ENCODE measurements around the gene PADI1.

The PADI1 gene

DNA sequence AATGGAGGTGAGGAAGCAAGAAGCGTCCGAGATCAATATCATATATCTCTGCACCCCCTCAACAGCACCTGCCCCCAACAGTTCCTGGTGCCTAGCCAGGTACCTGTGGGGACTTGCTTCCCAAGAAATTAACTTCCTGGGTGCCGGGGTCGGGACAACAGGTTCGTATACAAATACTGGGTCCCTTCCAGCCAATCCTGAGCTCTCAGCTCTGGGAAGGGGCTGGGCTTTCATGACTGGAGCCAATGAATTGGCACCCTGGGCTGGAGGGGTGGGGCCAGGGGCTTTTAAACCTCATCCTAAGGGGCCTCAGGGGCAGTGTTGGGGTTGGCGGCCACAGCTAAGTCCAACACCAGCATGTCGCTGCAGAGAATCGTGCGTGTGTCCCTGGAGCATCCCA lies 43.9 kb downstream of the PADI1 start, which contains the start of gene PADI3:
Gene PADI3, plus strand, starts transcription at position 318 of the 400 bp plus-strand sequence. Its CDS starts 40 bp downstream, at position 358.
- H3K4me3 ChIP-seq (ENCODE audit: low read length): no peak within 1 kb of the TSS
- H3K4me1 ChIP-seq (ENCODE audit: control insufficient read depth, insufficient read depth, low read length): no peaks in the 10 kb centered on the region
- DNase-seq (ENCODE audit: low read depth): no peak
- H3K36me3 ChIP-seq (ENCODE audit: control insufficient read depth, insufficient read depth, low read length, severe bottlenecking): no peaks in the 10 kb centered on the region
- no peak within 1 kb of the TSS for H3K9ac ChIP-seq (ENCODE audit: low read length)
- peaks cover 49% of the 10 kb centered on the region for H3K27me3 ChIP-seq (replicated peaks; ENCODE audit: control insufficient read depth, insufficient read depth, low read length)
- no peaks in the 10 kb centered on the region for H3K9me3 ChIP-seq (ENCODE audit: control insufficient read depth, low read length)

GRCh38 chr1:17250601-17251000 lies 45.7 kb downstream of the PADI1 start:
- H3K4me3 ChIP-seq (ENCODE audit: low read length): no peak overlapping the region
- H3K27me3 ChIP-seq (replicated peaks; ENCODE audit: control insufficient read depth, insufficient read depth, low read length): peaks cover 53% of the 10 kb centered on the region
- DNase-seq (ENCODE audit: low read depth): no peak
- H3K9ac ChIP-seq (ENCODE audit: low read length): no peak overlapping the region
- H3K4me1 ChIP-seq (ENCODE audit: control insufficient read depth, insufficient read depth, low read length): no peaks in the 10 kb centered on the region
- no peaks in the 10 kb centered on the region for H3K36me3 ChIP-seq (ENCODE audit: control insufficient read depth, insufficient read depth, low read length, severe bottlenecking)
- no peaks in the 10 kb centered on the region for H3K9me3 ChIP-seq (ENCODE audit: control insufficient read depth, low read length)

- Histone ChIP-seq H3K36me3 (ENCODE audit: control insufficient read depth, insufficient read depth, low read length, severe bottlenecking) (no peaks in the 10 kb centered on the region), H3K4me1 (ENCODE audit: control insufficient read depth, insufficient read depth, low read length) (no peaks in the 10 kb centered on the region), H3K9ac (ENCODE audit: low read length) (no peak overlapping the region), H3K9me3 (ENCODE audit: control insufficient read depth, low read length) (no peaks in the 10 kb centered on the region), H3K27me3 (replicated peaks; ENCODE audit: control insufficient read depth, insufficient read depth, low read length) (peaks cover 53% of the 10 kb centered on the region), H3K4me3 (ENCODE audit: low read length) (no peak overlapping the region)
- DNase-seq (ENCODE audit: low read depth): no peak
Observed at GRCh38 chr1:17251246-17251645, 46.3 kb downstream of the PADI1 start.

- Histone ChIP-seq H3K27me3 (replicated peaks; ENCODE audit: control insufficient read depth, insufficient read depth, low read length) (peaks cover 50% of the 10 kb centered on the region), H3K9me3 (ENCODE audit: control insufficient read depth, low read length) (no peaks in the 10 kb centered on the region), H3K36me3 (ENCODE audit: control insufficient read depth, insufficient read depth, low read length, severe bottlenecking) (no peaks in the 10 kb centered on the region), H3K9ac (ENCODE audit: low read length) (no peak overlapping the region), H3K4me1 (ENCODE audit: control insufficient read depth, insufficient read depth, low read length) (no peaks in the 10 kb centered on the region), H3K4me3 (ENCODE audit: low read length) (no peak overlapping the region)
- DNase-seq (ENCODE audit: low read depth): no peak
Observed at GRCh38 chr1:17251701-17252376, 46.9 kb downstream of the PADI1 start.

- no peaks in the 10 kb centered on the region for H3K36me3 ChIP-seq (ENCODE audit: control insufficient read depth, insufficient read depth, low read length, severe bottlenecking)
- H3K4me3 ChIP-seq (ENCODE audit: low read length): no peak overlapping the region
- H3K9ac ChIP-seq (ENCODE audit: low read length): no peak overlapping the region
- H3K9me3 ChIP-seq (ENCODE audit: control insufficient read depth, low read length): no peaks in the 10 kb centered on the region
- peaks cover 57% of the 10 kb centered on the region for H3K27me3 ChIP-seq (replicated peaks; ENCODE audit: control insufficient read depth, insufficient read depth, low read length)
- H3K4me1 ChIP-seq (ENCODE audit: control insufficient read depth, insufficient read depth, low read length): no peaks in the 10 kb centered on the region
- DNase-seq (ENCODE audit: low read depth): no peak
Observed at GRCh38 chr1:17255336-17255735, 50.4 kb downstream of the PADI1 start.

GRCh38 chr1:17258116-17258757 lies 53.3 kb downstream of the PADI1 start:
- Histone ChIP-seq H3K4me1 (ENCODE audit: control insufficient read depth, insufficient read depth, low read length) (no peaks in the 10 kb centered on the region), H3K4me3 (ENCODE audit: low read length) (no peak overlapping the region), H3K9ac (ENCODE audit: low read length) (no peak overlapping the region), H3K9me3 (ENCODE audit: control insufficient read depth, low read length) (peaks cover 13% of the 10 kb centered on the region), H3K27me3 (replicated peaks; ENCODE audit: control insufficient read depth, insufficient read depth, low read length) (peaks cover 49% of the 10 kb centered on the region), H3K36me3 (ENCODE audit: control insufficient read depth, insufficient read depth, low read length, severe bottlenecking) (no peaks in the 10 kb centered on the region)
- DNase-seq (ENCODE audit: low read depth): peak; percentile 8

- peaks cover 52% of the 10 kb centered on the region for H3K27me3 ChIP-seq (replicated peaks; ENCODE audit: control insufficient read depth, insufficient read depth, low read length)
- H3K4me3 ChIP-seq (ENCODE audit: low read length): no peak overlapping the region
- no peaks in the 10 kb centered on the region for H3K4me1 ChIP-seq (ENCODE audit: control insufficient read depth, insufficient read depth, low read length)
- no peak overlapping the region for H3K9ac ChIP-seq (ENCODE audit: low read length)
- H3K9me3 ChIP-seq (ENCODE audit: control insufficient read depth, low read length): peaks cover 18% of the 10 kb centered on the region
- H3K36me3 ChIP-seq (ENCODE audit: control insufficient read depth, insufficient read depth, low read length, severe bottlenecking): no peaks in the 10 kb centered on the region
- DNase-seq (ENCODE audit: low read depth): no peak
Observed at GRCh38 chr1:17258758-17259130, 53.8 kb downstream of the PADI1 start.

- Histone ChIP-seq H3K9me3 (ENCODE audit: control insufficient read depth, low read length) (peaks cover 18% of the 10 kb centered on the region), H3K4me3 (ENCODE audit: low read length) (no peak overlapping the region), H3K27me3 (replicated peaks; ENCODE audit: control insufficient read depth, insufficient read depth, low read length) (peaks cover 49% of the 10 kb centered on the region), H3K9ac (ENCODE audit: low read length) (no peak overlapping the region), H3K36me3 (ENCODE audit: control insufficient read depth, insufficient read depth, low read length, severe bottlenecking) (no peaks in the 10 kb centered on the region), H3K4me1 (ENCODE audit: control insufficient read depth, insufficient read depth, low read length) (no peaks in the 10 kb centered on the region)
- no peak for DNase-seq (ENCODE audit: low read depth)
Observed at GRCh38 chr1:17259233-17259873, 54.4 kb downstream of the PADI1 start.

DNA sequence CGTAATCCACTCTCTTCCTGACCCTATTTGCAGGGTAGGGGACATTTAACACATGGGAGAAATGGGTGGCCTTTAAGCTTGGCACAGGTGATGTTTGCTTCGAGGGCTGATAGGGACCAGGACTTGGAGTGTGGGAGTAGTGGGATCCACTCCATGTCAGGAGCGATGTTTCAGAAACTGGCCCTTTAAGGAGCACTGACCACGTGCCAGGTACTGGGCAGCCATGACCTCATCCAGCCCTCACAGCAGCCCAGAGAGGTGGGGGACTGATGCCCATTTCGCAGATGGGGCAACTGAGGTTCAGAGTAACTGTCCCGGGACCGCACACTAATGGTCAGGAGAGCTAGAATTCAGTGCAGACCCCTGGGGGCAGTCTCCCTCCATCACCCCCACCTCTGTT lies 55.3 kb downstream of the PADI1 start:
- no peak overlapping the region for H3K4me3 ChIP-seq (ENCODE audit: low read length)
- H3K9ac ChIP-seq (ENCODE audit: low read length): no peak overlapping the region
- peaks cover 42% of the 10 kb centered on the region for H3K27me3 ChIP-seq (replicated peaks; ENCODE audit: control insufficient read depth, insufficient read depth, low read length)
- no peaks in the 10 kb centered on the region for H3K4me1 ChIP-seq (ENCODE audit: control insufficient read depth, insufficient read depth, low read length)
- DNase-seq (ENCODE audit: low read depth): no peak
- H3K36me3 ChIP-seq (ENCODE audit: control insufficient read depth, insufficient read depth, low read length, severe bottlenecking): no peaks in the 10 kb centered on the region
- H3K9me3 ChIP-seq (ENCODE audit: control insufficient read depth, low read length): peaks cover 18% of the 10 kb centered on the region

DNA sequence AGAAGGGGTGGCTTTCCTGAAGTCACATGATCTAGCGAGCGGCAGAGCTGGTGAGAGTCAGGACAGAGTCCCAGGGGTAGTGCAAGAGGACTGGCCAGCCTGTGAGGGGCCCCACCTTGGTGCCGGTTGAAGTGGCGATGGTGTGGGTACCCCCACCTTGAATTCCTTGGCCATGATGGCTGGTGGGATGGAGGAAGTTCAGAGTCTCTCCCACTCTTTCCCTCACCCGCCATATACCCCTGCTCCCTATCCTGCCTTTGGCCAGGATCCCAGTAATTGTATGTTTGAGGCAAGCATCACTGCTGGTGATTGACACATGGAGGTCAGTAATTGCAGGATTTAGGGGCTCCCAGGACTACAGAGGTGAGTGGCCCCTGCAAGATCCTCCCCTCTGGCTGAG lies 55.8 kb downstream of the PADI1 start:
- Histone ChIP-seq H3K4me3 (ENCODE audit: low read length) (no peak overlapping the region), H3K36me3 (ENCODE audit: control insufficient read depth, insufficient read depth, low read length, severe bottlenecking) (no peaks in the 10 kb centered on the region), H3K27me3 (replicated peaks; ENCODE audit: control insufficient read depth, insufficient read depth, low read length) (peaks cover 37% of the 10 kb centered on the region), H3K9me3 (ENCODE audit: control insufficient read depth, low read length) (peaks cover 18% of the 10 kb centered on the region), H3K4me1 (ENCODE audit: control insufficient read depth, insufficient read depth, low read length) (no peaks in the 10 kb centered on the region), H3K9ac (ENCODE audit: low read length) (no peak overlapping the region)
- DNase-seq (ENCODE audit: low read depth): no peak

GRCh38 chr1:17263936-17264335 lies 59.0 kb downstream of the PADI1 start:
- no peak overlapping the region for H3K4me3 ChIP-seq (ENCODE audit: low read length)
- peaks cover 34% of the 10 kb centered on the region for H3K27me3 ChIP-seq (replicated peaks; ENCODE audit: control insufficient read depth, insufficient read depth, low read length)
- no peaks in the 10 kb centered on the region for H3K4me1 ChIP-seq (ENCODE audit: control insufficient read depth, insufficient read depth, low read length)
- peaks cover 18% of the 10 kb centered on the region for H3K9me3 ChIP-seq (ENCODE audit: control insufficient read depth, low read length)
- no peak for DNase-seq (ENCODE audit: low read depth)
- no peaks in the 10 kb centered on the region for H3K36me3 ChIP-seq (ENCODE audit: control insufficient read depth, insufficient read depth, low read length, severe bottlenecking)
- H3K9ac ChIP-seq (ENCODE audit: low read length): no peak overlapping the region

Measured in adipocyte (in vitro differentiated cells).